Measurements from ENCODE around the gene HTRA3.

HTRA3 gene

DNA sequence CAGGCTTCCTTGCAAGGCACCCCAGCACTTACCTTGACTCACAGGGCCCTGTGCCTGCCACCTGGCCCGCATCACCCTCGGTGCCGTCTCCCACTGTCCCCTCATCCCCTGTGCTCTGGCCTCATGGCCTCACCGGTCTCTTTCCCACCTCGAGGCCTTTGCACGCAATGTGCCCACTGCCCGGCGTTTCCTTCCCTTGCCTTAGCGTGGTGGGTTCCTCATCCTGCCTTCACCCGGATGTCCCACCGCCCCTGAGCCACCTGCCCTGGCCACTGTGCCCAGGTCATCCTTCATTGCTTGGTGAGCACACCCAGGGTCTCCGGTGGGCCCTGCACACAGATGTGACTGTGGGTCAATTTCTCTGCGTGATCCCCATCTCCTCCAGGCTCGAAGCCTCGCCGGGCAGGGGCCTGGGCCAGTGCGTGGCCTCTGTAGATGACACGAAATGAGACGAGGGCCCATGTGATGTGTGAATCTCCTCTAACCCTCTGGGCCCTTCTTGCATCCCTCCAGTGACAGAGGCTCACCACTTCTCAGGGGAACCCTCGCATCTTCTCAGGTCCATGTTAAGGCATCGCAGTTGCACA lies 4.6 kb downstream of the HTRA3 start:
- TF ChIP-seq ZNF274 (IDR thresholded peaks at IDR 0.05; ENCODE audit: low read depth, low read length), result no peak
- H3K4me3 ChIP-seq (ENCODE audit: low read length), result no peak overlapping the region

DNA sequence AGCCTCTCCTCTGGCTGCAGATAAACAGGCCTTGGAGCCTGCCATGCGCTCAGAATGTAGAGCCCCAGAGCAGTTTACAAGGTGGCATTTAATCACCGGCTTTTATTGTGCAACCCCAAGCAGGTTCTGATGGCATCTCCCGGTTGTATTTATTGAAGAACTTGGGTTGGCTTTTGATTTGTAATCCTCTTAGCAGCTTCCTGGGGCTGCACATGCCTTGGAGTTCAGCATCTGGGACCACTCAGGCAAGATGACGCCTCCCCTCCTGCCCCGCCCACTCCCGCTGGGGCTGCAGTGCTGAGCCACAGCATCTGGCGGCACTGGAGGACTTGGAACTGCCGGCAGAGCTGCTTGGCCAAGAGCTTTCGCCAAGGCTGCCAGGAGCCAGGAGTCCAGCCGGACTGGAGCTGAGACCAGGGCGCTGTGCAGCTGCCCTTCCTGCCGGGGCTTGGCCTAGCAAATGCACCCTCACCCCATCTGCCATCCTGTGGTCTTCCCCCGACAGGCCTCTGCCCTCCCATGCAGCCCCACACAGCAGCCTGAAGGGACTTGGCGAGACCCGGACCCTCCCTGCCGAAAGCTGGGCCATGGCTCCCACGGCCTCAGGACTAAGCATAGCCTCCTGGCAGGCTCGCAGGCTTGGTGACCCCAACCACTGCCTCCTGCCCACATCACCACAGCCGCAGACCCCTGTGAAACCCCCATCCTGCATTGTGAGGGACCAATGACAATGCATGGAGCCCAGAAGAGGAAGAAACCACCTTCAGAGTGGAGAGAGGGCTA lies 5.4 kb downstream of the HTRA3 start:
- no peak for TF ChIP-seq ZNF274 (IDR thresholded peaks at IDR 0.05; ENCODE audit: low read depth, low read length)
- no peak overlapping the region for H3K4me3 ChIP-seq (ENCODE audit: low read length)

DNA sequence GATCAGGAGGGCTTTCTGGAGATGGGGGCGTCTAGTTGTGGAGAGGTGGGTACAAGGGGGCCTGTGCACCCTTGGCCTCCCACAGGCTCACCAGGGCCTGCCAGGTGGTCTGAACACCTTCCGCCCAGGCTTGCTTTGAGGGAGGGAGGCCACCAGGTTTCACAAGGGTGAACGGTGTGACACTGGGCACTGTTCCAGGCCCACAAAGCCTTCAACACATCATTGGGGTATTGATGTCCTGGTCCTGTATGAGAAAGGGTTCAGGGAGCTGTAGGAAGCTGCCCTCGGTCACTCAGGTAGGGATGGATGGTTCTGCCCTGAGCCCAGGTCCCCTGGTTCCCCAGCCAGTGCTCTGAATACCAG lies 6.0 kb downstream of the HTRA3 start:
- no peak for TF ChIP-seq ZNF274 (IDR thresholded peaks at IDR 0.05; ENCODE audit: low read depth, low read length)
- no peak overlapping the region for H3K4me3 ChIP-seq (ENCODE audit: low read length)

DNA sequence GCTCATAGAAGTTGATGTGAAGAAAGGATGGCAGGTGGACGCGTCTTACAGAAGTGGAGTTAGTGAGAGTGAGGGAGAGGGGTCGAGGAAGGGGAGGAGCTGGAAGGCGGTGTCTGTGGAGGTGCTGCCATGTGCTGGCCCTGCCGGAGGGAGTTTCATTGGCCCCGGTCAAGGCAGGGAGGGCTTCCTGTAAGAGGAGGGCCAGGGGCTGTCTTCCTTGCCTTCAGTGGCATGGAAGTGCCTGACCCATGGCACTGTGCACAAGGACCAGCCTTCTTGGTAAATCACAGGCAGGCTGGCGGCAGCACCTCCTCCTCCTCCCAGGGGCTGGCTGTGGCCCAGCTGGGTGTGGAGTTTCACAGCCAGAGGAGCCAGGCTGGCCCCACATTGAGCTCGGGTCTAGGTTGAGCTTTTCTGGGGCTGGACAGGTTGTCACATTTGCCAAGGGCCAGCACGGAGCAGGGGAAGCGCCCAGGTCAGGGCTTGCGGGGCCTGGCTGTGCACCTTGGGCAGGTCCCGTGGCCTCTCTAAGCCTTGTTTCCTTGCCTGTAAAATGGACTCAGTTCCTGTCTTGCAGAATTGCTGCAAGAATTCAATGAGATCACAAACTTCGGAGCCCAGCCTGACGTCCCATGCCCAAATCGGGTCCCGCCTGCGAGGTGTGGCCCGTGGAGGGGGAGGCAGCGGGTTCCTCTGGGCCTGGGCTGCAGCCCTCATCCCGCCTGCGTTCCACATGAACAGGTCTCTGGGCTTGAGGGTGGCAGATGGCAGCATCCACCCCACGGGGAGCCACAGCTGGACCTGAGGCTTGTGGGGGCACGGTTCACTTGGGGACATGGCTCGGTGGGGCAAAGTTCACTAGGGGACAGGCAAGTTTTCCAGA lies 7.0 kb downstream of the HTRA3 start:
- no peak overlapping the region for H3K4me3 ChIP-seq (ENCODE audit: low read length)
- no peak for TF ChIP-seq ZNF274 (IDR thresholded peaks at IDR 0.05; ENCODE audit: low read depth, low read length)

GRCh38 chr4:8277356-8278008 lies 7.9 kb downstream of the HTRA3 start:
- no peak for TF ChIP-seq ZNF274 (IDR thresholded peaks at IDR 0.05; ENCODE audit: low read depth, low read length)
- no peak overlapping the region for H3K4me3 ChIP-seq (ENCODE audit: low read length)

- H3K4me3 ChIP-seq (ENCODE audit: low read length), result no peak overlapping the region
- TF ChIP-seq ZNF274 (IDR thresholded peaks at IDR 0.05; ENCODE audit: low read depth, low read length), result no peak
Observed at GRCh38 chr4:8278009-8278395, 8.4 kb downstream of the HTRA3 start.

DNA sequence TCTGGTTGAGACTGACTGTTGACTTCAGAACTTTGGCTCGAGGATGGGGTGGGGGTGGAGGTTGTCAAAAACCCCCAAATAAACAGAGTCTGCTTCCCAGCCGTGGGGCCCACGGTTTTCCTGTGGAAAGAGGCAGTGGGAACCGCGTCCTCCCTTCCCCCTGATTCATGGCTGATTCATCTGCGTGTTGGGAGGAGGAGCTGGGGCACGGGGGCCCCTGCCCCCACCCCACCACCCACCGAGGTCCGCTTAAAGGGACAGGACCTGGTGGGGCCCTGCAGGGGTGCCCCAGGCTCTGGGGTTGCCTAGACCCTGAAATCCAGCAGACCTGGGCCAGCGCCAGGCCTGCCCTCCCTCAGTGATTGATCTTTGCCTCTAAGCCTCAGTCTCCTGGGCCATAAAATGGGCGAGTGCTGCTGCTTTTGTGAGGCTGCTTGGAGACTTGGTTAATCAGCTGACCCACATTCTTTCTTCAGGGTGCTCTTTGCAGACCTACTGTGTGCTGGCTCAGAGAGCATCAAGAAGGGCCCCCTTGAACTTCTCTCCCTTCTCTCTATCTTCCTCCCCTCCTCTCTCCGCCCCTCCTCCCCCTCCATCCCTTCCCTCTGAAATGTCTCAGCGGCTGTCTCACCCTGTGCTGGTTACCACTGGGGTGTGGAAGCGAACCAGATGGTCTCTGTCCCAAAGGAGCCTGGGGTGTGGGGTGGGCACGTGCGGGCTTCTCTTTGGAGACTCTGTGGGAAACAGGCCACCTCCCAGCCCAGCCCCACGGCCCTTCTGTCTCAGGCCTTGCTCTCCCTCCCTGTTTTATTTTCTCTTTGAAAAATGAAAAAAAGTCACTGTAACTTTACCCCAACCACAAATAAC lies 9.1 kb downstream of the HTRA3 start:
- H3K4me3 ChIP-seq (ENCODE audit: low read length), result no peak overlapping the region
- no peak for TF ChIP-seq ZNF274 (IDR thresholded peaks at IDR 0.05; ENCODE audit: low read depth, low read length)

GRCh38 chr4:8279321-8280157 lies 10.0 kb downstream of the HTRA3 start:
- TF ChIP-seq ZNF274 (IDR thresholded peaks at IDR 0.05; ENCODE audit: low read depth, low read length), result no peak
- no peak overlapping the region for H3K4me3 ChIP-seq (ENCODE audit: low read length)

DNA sequence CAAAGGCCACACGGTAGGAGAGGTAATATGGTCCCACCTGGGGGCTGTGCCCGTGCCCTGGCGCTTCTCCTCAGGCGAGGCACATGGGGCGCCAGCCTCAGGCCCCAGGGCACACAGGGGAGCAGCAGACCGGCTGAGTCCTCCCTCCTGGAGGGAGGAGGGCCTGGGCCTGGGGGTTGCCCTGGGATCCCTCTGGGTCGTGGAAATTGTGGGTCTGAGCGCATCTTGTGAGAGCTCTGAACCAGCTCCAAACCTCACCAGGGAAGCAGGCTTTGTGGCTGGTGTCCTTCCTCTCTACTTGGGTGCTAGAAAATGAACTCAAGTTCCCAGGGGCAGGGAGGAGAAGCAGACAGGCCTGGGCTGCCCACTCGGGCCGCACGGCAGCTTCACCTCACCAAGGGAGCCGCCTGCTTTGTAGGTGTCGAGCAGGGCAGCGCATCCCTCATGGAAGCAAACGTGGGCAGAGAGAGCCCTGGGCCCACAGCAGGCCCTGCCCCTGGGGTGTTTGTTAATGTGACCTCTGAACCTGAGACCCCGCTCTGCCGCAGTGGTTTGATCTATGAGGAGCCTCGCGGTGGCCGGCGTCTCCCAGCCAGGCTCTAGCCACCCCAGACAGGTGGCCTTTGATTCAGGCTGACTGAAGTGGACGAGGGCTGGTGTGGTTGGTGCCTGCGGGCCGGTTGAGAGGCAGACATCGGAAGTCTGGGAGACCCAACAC lies 10.8 kb downstream of the HTRA3 start:
- no peak for TF ChIP-seq ZNF274 (IDR thresholded peaks at IDR 0.05; ENCODE audit: low read depth, low read length)
- no peak overlapping the region for H3K4me3 ChIP-seq (ENCODE audit: low read length)

DNA sequence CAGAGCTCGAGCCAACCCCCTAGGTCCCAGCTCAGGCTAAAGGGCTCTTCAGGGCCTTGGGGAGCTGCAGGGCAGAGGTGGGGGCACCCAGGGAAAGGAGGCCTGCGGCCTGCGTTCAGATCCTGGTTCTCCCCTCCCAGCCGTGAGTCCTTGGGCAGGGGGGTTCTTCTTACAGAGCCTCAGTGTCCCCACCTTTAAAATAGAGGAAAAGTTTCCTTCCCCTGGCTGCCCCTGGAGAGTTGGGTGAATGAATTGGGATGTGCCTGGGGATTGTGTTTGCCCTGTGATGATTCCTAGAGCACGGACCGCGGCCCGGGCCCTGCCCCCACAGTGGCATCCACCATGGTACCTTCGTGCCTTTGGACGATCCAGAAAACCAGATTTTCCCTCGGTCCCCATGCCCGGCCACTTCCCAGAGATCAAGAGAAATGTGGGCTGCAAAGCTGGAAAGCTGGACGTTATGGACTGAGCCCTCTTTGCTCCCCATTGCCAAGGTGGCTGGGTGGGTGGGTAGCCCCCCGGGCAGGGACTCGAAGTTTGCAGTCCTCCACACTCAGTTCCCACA lies 11.4 kb downstream of the HTRA3 start:
- H3K4me3 ChIP-seq (ENCODE audit: low read length), result no peak overlapping the region
- TF ChIP-seq ZNF274 (IDR thresholded peaks at IDR 0.05; ENCODE audit: low read depth, low read length), result no peak

DNA sequence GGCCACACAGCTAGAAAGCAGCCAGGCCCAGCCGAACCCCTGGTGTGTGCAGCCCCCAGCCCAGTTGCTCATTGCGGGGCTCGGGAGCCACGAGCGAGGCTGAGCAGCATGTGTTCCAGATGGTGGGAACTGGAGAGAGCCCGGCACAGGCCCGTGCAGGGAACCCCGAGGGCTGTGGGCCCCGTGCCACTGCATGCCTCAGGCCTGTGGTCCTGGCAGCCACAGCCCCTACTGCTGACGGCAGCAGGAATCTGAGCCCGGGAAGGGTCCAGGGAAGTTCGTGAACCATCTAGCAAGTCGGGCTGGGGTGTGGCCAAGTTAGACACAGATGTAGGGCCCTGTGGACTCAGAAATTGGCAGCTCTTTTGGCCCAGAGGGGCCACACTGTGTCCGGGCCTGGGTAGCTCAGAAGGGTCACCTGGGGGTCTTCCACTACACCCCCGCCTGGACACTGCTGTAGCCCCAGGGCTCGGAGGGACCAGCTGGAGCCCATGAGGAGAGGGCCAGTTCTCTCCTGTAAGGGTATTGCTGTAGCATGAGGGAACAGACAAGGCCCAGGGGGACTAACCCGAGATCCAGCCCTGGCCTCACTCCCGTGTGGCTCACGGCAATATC lies 12.1 kb downstream of the HTRA3 start:
- TF ChIP-seq ZNF274 (IDR thresholded peaks at IDR 0.05; ENCODE audit: low read depth, low read length), result no peak
- no peak overlapping the region for H3K4me3 ChIP-seq (ENCODE audit: low read length)
